IMR-90 (cell line): ENCODE measurements around the gene ROR2. TPM values are rescaled to one million over a fixed set of nuclear protein-coding genes. Genes with fewer than 3 reads are reported as not detected.

Experiments
- ATAC-seq: fragments of 200-7000 bp; cut with Tn5 transposase; 2 replicates; pipeline ENCODE4 v1.9.1; 2020; ENCODE audit warnings: low read depth, mild to moderate bottlenecking, moderate library complexity
- BruUV-seq: library from RNA; stranded (reverse); fragments of 400-500 nt; replicated peaks from 2 replicates; lab custom pipeline; 2021; lab: Mats Ljungman, UMichigan
- CTCF ChIA-PET: fragments of 300-600 bp; formaldehyde crosslinking; extraction: SDS; loops from one replicate; lab custom pipeline; 2021; ENCODE audit warnings: antibody characterized with exemption; lab: Yijun Ruan, JAX
- POLR2A ChIA-PET: fragments of 300-600 bp; sonication (Branson Sonifier 250); formaldehyde crosslinking; loops from one replicate; lab custom pipeline; 2022; ENCODE audit warnings: antibody characterized with exemption; ENCODE audit not compliant: unreplicated experiment; lab: Charles Lee
- DNase-seq: peaks from one replicate; pipeline ENCODE4 v3.0.0; 2013
- H2AFZ ChIP-seq: replicated peaks from 2 replicates; pipeline ENCODE3; 2013; ENCODE audit warnings: low read length, mild to moderate bottlenecking; ENCODE audit not compliant: poor library complexity
- H2AK5ac ChIP-seq: 2 replicates; pipeline ENCODE4 v1.6.1; 2013; ENCODE audit warnings: low read depth, low read length, inconsistent platforms
- H2AK9ac ChIP-seq: replicated peaks from 2 replicates; pipeline ENCODE3; 2013; ENCODE audit warnings: mild to moderate bottlenecking, low read depth, low read length, moderate library complexity; ENCODE audit not compliant: poor library complexity
- H2BK120ac ChIP-seq: 2 replicates; pipeline ENCODE4 v1.6.1; 2013; ENCODE audit warnings: low read depth, low read length, inconsistent platforms
- H2BK15ac ChIP-seq: 3 replicates; pipeline ENCODE4 v1.6.1; 2013; ENCODE audit warnings: low read depth, low read length, inconsistent platforms
- H2BK20ac ChIP-seq: 2 replicates; pipeline ENCODE4 v1.6.1; 2013; ENCODE audit warnings: low read depth, mild to moderate bottlenecking, inconsistent platforms, low read length, moderate library complexity
- H2BK5ac ChIP-seq: 2 replicates; pipeline ENCODE4 v1.6.1; 2013; ENCODE audit warnings: mild to moderate bottlenecking, low read depth, low read length, inconsistent platforms; ENCODE audit not compliant: poor library complexity, severe bottlenecking
- H3K14ac ChIP-seq: replicated peaks from 2 replicates; pipeline ENCODE4 v1.6.1; 2013; ENCODE audit warnings: low read depth, low read length, inconsistent platforms
- H3K18ac ChIP-seq: 2 replicates; pipeline ENCODE4 v1.6.1; 2013; ENCODE audit warnings: low read depth, low read length, control low read depth
- H3K23ac ChIP-seq: 2 replicates; pipeline ENCODE4 v1.6.1; 2013; ENCODE audit warnings: low read depth, low read length, inconsistent platforms
- H3K27ac ChIP-seq: 2 replicates; pipeline ENCODE4 v1.5.1; 2013; ENCODE audit warnings: mild to moderate bottlenecking, control low read depth, low read length; ENCODE audit not compliant: insufficient read depth
- H3K27me3 ChIP-seq: 2 replicates; pipeline ENCODE4 v1.6.1; 2013; ENCODE audit warnings: low read length; ENCODE audit not compliant: control insufficient read depth, insufficient read depth
- H3K36me3 ChIP-seq: 2 replicates; pipeline ENCODE4 v1.6.1; 2013; ENCODE audit warnings: low read length, mixed read lengths; ENCODE audit not compliant: control insufficient read depth, insufficient read depth
- H3K4ac ChIP-seq: 2 replicates; pipeline ENCODE4 v1.6.1; 2013; ENCODE audit warnings: low read depth, low read length, inconsistent platforms
- H3K4me1 ChIP-seq: 2 replicates; pipeline ENCODE4 v1.6.1; 2013; ENCODE audit warnings: low read length, mixed read lengths; ENCODE audit not compliant: control insufficient read depth, insufficient read depth
- H3K4me2 ChIP-seq: 2 replicates; pipeline ENCODE4 v1.6.1; 2013; ENCODE audit warnings: low read depth, mild to moderate bottlenecking, control low read depth, low read length, moderate library complexity
- H3K4me3 ChIP-seq: 2 replicates; pipeline ENCODE4 v1.5.1; 2013; ENCODE audit warnings: low read depth, mild to moderate bottlenecking, control low read depth, low read length, moderate library complexity; ENCODE audit not compliant: insufficient read depth
- H3K56ac ChIP-seq: 2 replicates; pipeline ENCODE4 v1.6.1; 2013; ENCODE audit warnings: low read length, inconsistent platforms; ENCODE audit not compliant: insufficient read depth; ENCODE audit errors: extremely low read depth
- H3K79me1 ChIP-seq, 2 experiments: 2 replicates each; pipeline ENCODE4 v1.6.1; 2013; ENCODE audit warnings: low read length in 2 of 2, inconsistent platforms in 1 of 2, low read depth in 1 of 2
- H3K9ac ChIP-seq: 2 replicates; pipeline ENCODE4 v1.6.1; 2013; ENCODE audit warnings: low read depth, low read length, control low read depth
- H3K9me1 ChIP-seq: 2 replicates; pipeline ENCODE4 v1.6.1; 2013; ENCODE audit warnings: low read length, inconsistent platforms; ENCODE audit not compliant: insufficient read depth
- H3K9me3 ChIP-seq: 2 replicates; pipeline ENCODE4 v1.6.1; 2013; ENCODE audit warnings: low read length; ENCODE audit not compliant: control insufficient read depth, insufficient read depth
- H4K20me1 ChIP-seq: 2 replicates; pipeline ENCODE4 v1.6.1; 2013; ENCODE audit warnings: low read length, inconsistent platforms; ENCODE audit not compliant: insufficient read depth
- H4K5ac ChIP-seq: 2 replicates; pipeline ENCODE4 v1.6.1; 2013; ENCODE audit warnings: mild to moderate bottlenecking, low read depth, low read length, control low read depth
- H4K8ac ChIP-seq, 2 experiments: 2 replicates each; pipeline ENCODE4 v1.6.1; 2013; ENCODE audit warnings: low read depth in 2 of 2, low read length in 2 of 2, control low read depth in 1 of 2, inconsistent platforms in 1 of 2
- H4K91ac ChIP-seq: 2 replicates; pipeline ENCODE4 v1.6.1; 2013; ENCODE audit warnings: low read depth, low read length, inconsistent platforms; ENCODE audit not compliant: insufficient read depth
- CEBPB ChIP-seq: IDR thresholded peaks from 2 replicates; pipeline ENCODE4 v1.6.1; 2012; ENCODE audit warnings: low read depth, low read length, improper control_type of control experiment
- CTCF ChIP-seq: conservative IDR thresholded peaks from 2 replicates; pipeline ENCODE4 v1.5.1; 2012; ENCODE audit warnings: mild to moderate bottlenecking, low read depth, low read length, improper control_type of control experiment
- MAFK ChIP-seq: IDR thresholded peaks from 2 replicates; pipeline ENCODE4 v1.6.1; 2012; ENCODE audit warnings: low read depth, low read length, improper control_type of control experiment
- MXI1 ChIP-seq: IDR thresholded peaks from 2 replicates; pipeline ENCODE4 v1.6.1; 2012; ENCODE audit warnings: low read depth, mild to moderate bottlenecking, low read length, moderate library complexity, borderline replicate concordance
- POLR2A ChIP-seq: IDR thresholded peaks from 2 replicates; pipeline ENCODE4 v1.6.1; 2012; ENCODE audit warnings: mild to moderate bottlenecking, low read depth, low read length
- RCOR1 ChIP-seq: IDR thresholded peaks from 2 replicates; pipeline ENCODE4 v1.6.1; 2012; ENCODE audit warnings: mild to moderate bottlenecking, low read length, improper control_type of control experiment; ENCODE audit not compliant: insufficient replicate concordance
- USF2 ChIP-seq: fragments of 150-350 bp; IDR thresholded peaks from 2 replicates; pipeline ENCODE4 v1.6.1; 2017; ENCODE audit warnings: mild to moderate bottlenecking, antibody characterized with exemption, low read length, low read depth
- WGBS, 2 experiments: methylation state at CpG; one replicate each; pipeline versions ENCODE4 v1.1.5 to v1.1.7; 2013; ENCODE audit warnings: missing lambda C conversion rate in 2 of 2; ENCODE audit not compliant: insufficient read length in 1 of 2; ENCODE audit errors: extremely low coverage in 2 of 2; 5-methylcytosine and 5-hydroxymethylcytosine counted together
- dilution Hi-C: fragments of 300-500 bp; cut with HindIII; formaldehyde crosslinking; loops from one replicate; pipeline ENCODE4 v1.14.3; 2018; ENCODE audit warnings: low sequenced_read_pairs; ENCODE audit not compliant: unreplicated experiment
- in situ Hi-C: fragments of 300-500 bp; cut with MboI; formaldehyde crosslinking; loops from 3 replicates; pipeline ENCODE4 v1.14.3; 2019; ENCODE audit warnings: low sequenced_read_pairs, inconsistent platforms, mixed read lengths
- intact Hi-C: fragments of 100-400 bp; cut with micrococcal nuclease; formaldehyde crosslinking; loops from 2 replicates; pipeline ENCODE4 v1.10.0; 2022
- polyA plus RNA-seq, 3 experiments: library from polyadenylated mRNA; depleted of rRNA; stranded (reverse); fragments of >200 nt; gene quantifications; 2 replicates each; pipeline ENCODE4 v1.2.3, GENCODE V29; 2012; ENCODE audit warnings: low replicate concordance in 1 of 3
- total RNA-seq: library from RNA; depleted of rRNA; stranded (reverse); fragments of >200 nt; gene quantifications from 2 replicates; pipeline ENCODE4 v1.2.3, GENCODE V29; 2012

ROR2 gene
- total and polyA plus RNA-seq, 2 of the 4 experiments (the other 2 are of a cell fraction): 2.3 to 4.8 TPM

- no peak overlapping the region for H3K4me2 ChIP-seq
- in situ Hi-C loops (no loop called here), intact Hi-C loops (no loop called here), dilution Hi-C loops (no loop called here)
- H3K27me3 ChIP-seq: no peaks in the 10 kb centered on the region; the same call in 1 of the 2 replicates
- no peak overlapping the region for H4K5ac ChIP-seq
- no peak overlapping the region for H3K4me3 ChIP-seq
- WGBS, 2 experiments: 88% methylated on average over 1 of the region's 3 CpGs; no CpG with 5 or more reads in 1 of the 2 experiments
- POLR2A ChIA-PET: interaction anchor here (0.6 kb wide), 1 partner anchor 33 kb away, joined by 3 read pairs; no protein-coding TSS in a partner anchor
- ATAC-seq (no peak), DNase-seq (no peak)
- H2BK15ac ChIP-seq: no peak overlapping the region
- H3K79me1 ChIP-seq: peaks cover 0 to 3% of the 10 kb centered on the region in 2 experiments; a peak in 1 of 4 replicates
- no peaks in the 10 kb centered on the region for H3K9me3 ChIP-seq
- H3K9ac ChIP-seq: no peak overlapping the region
- H3K9me1 ChIP-seq: no peaks in the 10 kb centered on the region; the same call in 1 of the 2 replicates
- no peak overlapping the region for H2BK20ac ChIP-seq
- H3K36me3 ChIP-seq: no peaks in the 10 kb centered on the region
- peaks cover 18% of the 10 kb centered on the region; the same call in 1 of the 2 replicates for H3K4me1 ChIP-seq
- TF ChIP-seq USF2: no peak
- TF ChIP-seq CEBPB: no peak
- no peak for TF ChIP-seq RCOR1
- no peak for TF ChIP-seq MAFK
- no peak for TF ChIP-seq POLR2A
- no peak for TF ChIP-seq CTCF
- no peak for TF ChIP-seq MXI1
- H3K23ac ChIP-seq: no peak overlapping the region
- no peak overlapping the region for H3K14ac ChIP-seq
- H2BK5ac ChIP-seq: no peak overlapping the region
- BruUV-seq: no TSS peak
- CTCF ChIA-PET: no interaction called here
- peaks cover 5% of the 10 kb centered on the region; the same call in 1 of the 2 replicates for H4K20me1 ChIP-seq
- no peak overlapping the region for H2AFZ ChIP-seq
- H2AK9ac ChIP-seq: no peak overlapping the region
- no peak overlapping the region for H2BK120ac ChIP-seq
- no peak overlapping the region for H4K8ac ChIP-seq
- no peak overlapping the region for H3K4ac ChIP-seq
- H3K18ac ChIP-seq: no peak overlapping the region
- H3K27ac ChIP-seq: no peak overlapping the region
- H4K91ac ChIP-seq: no peak overlapping the region
- no peak overlapping the region for H2AK5ac ChIP-seq
- H3K56ac ChIP-seq: no peak overlapping the region
Measured at GRCh38 chr9:91834740-91835139, 115.3 kb downstream of the ROR2 start.
